Calu3 (cell line): ENCODE results near the gene GPR108. TPM values are rescaled to one million over a fixed set of nuclear protein-coding genes. Genes with fewer than 3 reads are reported as not detected.

Experiments
- BruUV-seq: library from RNA; stranded (reverse); fragments of 400-500 nt; replicated peaks from 2 replicates; lab custom pipeline; 2021; lab: Mats Ljungman, UMichigan
- CTCF ChIA-PET: fragments of 300-600 bp; sonication (Branson Sonifier 250); formaldehyde crosslinking; loops from one replicate; lab custom pipeline; 2022; ENCODE audit warnings: antibody characterized with exemption; lab: Charles Lee
- DNase-seq: peaks from one replicate; pipeline ENCODE4 v3.0.0; 2022
- H3K27ac Mint-ChIP-seq: one replicate; pipeline ENCODE4 v1.8.0; 2022; ENCODE audit warnings: mixed read lengths; ENCODE audit not compliant: unreplicated experiment
- H3K27me3 Mint-ChIP-seq: one replicate; pipeline ENCODE4 v1.8.0; 2022; ENCODE audit warnings: mixed read lengths; ENCODE audit not compliant: unreplicated experiment
- H3K36me3 Mint-ChIP-seq: one replicate; pipeline ENCODE4 v1.8.0; 2022; ENCODE audit warnings: mild to moderate bottlenecking, moderate library complexity, mixed read lengths; ENCODE audit not compliant: insufficient read depth, unreplicated experiment
- H3K4me1 Mint-ChIP-seq: one replicate; pipeline ENCODE4 v1.8.0; 2022; ENCODE audit warnings: mild to moderate bottlenecking, low read depth, mixed read lengths; ENCODE audit not compliant: unreplicated experiment
- H3K4me3 Mint-ChIP-seq: one replicate; pipeline ENCODE4 v1.8.0; 2022; ENCODE audit warnings: mild to moderate bottlenecking, low read depth, moderate library complexity, mixed read lengths; ENCODE audit not compliant: unreplicated experiment
- H3K9me3 Mint-ChIP-seq: one replicate; pipeline ENCODE4 v1.8.0; 2022; ENCODE audit warnings: low read depth, mixed read lengths; ENCODE audit not compliant: unreplicated experiment
- intact Hi-C: fragments of 100-400 bp; cut with micrococcal nuclease; formaldehyde crosslinking; loops from one replicate; pipeline ENCODE4 v1.10.0; 2022; ENCODE audit not compliant: unreplicated experiment
- total RNA-seq: library from RNA; stranded (reverse); gene quantifications from 2 replicates; pipeline ENCODE4 v1.2.3, GENCODE V29; 2022
- TF ChIP-seq, protein P1 (sequence below): fragments of 200-600 bp; IDR thresholded peaks from one replicate; pipeline ENCODE4 v1.8.0; 2022; ENCODE audit warnings: antibody characterized with exemption; ENCODE audit not compliant: unreplicated experiment

The GPR108 gene
- total RNA-seq, 1 experiment from 2014 or later, result 67.7 TPM

DNA sequence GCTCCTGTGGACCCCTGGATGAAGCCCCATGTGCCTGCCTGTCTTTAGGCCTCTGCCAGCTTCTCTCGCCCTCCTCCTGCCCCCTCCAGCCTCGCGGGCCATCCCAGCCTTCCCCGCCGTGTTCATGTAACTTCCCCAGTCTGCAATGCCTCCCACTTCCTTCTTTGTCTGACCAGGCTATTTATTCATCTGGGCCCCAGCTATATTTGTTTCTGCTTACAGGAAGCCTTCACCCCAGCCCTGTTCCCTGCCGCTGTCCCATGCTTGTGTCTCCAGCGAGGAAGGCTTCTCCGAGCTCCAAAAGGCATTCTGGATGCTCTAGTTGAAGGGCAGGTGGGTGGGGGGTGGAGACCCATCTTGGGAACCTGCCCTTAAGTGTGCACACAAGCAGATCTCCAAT, 9.0 kb downstream of the GPR108 start:
- intact Hi-C loops, result no loop called here
- Mint-ChIP-seq H3K27me3 (no peaks in the 10 kb centered on the region), H3K4me3 (no peak overlapping the region), H3K4me1 (peaks cover 27% of the 10 kb centered on the region), H3K27ac (no peak overlapping the region), H3K9me3 (no peaks in the 10 kb centered on the region), H3K36me3 (peaks cover 25% of the 10 kb centered on the region)
- no TSS peak for BruUV-seq
- no peak for DNase-seq
- CTCF ChIA-PET, result no interaction called here
- TF ChIP-seq, protein P1, sequence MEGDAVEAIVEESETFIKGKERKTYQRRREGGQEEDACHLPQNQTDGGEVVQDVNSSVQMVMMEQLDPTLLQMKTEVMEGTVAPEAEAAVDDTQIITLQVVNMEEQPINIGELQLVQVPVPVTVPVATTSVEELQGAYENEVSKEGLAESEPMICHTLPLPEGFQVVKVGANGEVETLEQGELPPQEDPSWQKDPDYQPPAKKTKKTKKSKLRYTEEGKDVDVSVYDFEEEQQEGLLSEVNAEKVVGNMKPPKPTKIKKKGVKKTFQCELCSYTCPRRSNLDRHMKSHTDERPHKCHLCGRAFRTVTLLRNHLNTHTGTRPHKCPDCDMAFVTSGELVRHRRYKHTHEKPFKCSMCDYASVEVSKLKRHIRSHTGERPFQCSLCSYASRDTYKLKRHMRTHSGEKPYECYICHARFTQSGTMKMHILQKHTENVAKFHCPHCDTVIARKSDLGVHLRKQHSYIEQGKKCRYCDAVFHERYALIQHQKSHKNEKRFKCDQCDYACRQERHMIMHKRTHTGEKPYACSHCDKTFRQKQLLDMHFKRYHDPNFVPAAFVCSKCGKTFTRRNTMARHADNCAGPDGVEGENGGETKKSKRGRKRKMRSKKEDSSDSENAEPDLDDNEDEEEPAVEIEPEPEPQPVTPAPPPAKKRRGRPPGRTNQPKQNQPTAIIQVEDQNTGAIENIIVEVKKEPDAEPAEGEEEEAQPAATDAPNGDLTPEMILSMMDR, result no peak

DNA sequence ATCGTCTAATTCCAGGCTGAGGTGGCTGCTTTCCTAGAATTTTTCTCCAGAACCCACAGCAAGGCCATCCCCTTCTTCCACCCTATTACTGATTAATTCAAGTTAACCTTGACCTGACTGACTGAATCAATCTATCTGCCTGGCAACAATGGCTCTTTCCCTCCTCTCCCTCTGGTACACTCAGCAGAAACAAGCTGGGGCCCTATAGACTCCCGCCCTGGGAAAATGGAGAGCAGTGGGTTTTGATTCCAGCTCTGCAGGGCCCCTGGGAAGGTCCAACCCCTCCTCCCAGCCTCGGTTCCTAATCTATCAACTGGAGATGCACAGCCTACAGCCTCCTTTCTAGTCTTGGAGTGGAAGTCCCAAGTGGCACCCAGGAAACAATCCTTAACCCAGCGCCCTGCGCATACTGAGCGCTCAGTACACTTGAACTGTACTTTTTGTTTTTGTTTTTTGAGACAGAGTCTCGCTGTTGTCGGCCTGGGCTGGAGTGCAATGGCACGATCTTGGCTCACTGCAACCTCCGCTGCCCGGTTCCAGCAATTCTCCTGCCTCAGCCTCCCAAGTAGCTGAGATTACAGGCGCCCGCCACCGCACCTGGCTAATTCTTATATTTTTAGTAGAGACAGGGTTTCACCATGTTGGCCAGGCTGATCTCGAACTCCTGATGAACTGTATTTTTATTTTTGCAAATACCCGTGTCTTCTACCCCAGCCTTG, 11.7 kb downstream of the GPR108 start:
- no TSS peak for BruUV-seq
- Mint-ChIP-seq H3K36me3 (peaks cover 14% of the 10 kb centered on the region), H3K27ac (no peak overlapping the region), H3K27me3 (no peaks in the 10 kb centered on the region), H3K9me3 (no peaks in the 10 kb centered on the region), H3K4me1 (peaks cover 49% of the 10 kb centered on the region), H3K4me3 (no peak overlapping the region)
- CTCF ChIA-PET, result no interaction called here
- no peak for DNase-seq
- TF ChIP-seq, protein P1, result no peak
- intact Hi-C loops, result no loop called here

DNA sequence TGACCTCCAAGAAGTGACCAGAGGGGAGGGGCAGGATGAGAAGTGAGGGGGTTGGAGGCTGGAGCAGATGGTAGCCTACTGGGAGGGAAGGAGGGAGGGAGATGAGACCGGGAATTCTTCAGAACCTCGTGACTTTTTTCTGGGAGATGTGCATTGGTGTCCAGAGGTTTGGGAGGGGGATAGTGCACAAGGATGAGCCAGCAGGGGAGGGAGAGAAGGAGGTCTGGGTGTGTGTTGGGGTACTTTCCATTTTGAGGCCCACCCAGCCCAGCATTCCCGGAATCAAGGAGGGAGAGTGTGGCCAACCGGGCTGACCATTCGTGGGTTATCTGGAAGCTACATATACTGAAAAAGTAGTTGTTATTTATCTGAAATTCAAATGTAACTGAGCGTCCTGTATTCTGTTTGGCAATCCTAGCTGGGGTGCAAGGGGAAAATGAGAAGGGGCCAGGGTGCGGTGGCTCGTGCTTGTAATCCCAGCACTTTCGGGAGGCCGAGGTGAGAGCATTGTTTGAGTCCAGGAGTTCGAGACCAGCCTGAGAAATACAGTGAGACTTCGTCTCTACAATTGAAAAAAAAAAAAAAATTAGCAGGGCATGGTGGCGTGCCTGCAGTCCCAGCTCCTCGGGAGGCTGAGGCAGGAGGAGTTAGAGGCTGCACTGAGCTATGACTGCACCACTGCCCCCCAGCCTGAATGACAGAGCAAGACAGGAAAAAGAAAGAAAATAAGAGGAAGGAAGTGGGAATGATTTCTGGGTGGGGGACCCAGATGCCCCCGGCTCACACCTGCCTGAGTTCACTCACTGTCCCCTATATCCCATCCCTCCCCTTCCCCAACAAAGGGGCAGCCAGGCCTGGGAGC, 12.5 kb downstream of the GPR108 start:
- Mint-ChIP-seq H3K4me3 (no peak overlapping the region), H3K9me3 (no peaks in the 10 kb centered on the region), H3K27me3 (no peaks in the 10 kb centered on the region), H3K36me3 (peaks cover 22% of the 10 kb centered on the region), H3K4me1 (peaks cover 57% of the 10 kb centered on the region), H3K27ac (no peak overlapping the region)
- TF ChIP-seq, protein P1, result no peak
- CTCF ChIA-PET, result interaction anchor here (0.6 kb wide), 2 partner anchors 20 to 73 kb away, joined by 4 to 5 read pairs; no protein-coding TSS in a partner anchor
- intact Hi-C loops, result no loop called here
- BruUV-seq, result no TSS peak
- no peak for DNase-seq

DNA sequence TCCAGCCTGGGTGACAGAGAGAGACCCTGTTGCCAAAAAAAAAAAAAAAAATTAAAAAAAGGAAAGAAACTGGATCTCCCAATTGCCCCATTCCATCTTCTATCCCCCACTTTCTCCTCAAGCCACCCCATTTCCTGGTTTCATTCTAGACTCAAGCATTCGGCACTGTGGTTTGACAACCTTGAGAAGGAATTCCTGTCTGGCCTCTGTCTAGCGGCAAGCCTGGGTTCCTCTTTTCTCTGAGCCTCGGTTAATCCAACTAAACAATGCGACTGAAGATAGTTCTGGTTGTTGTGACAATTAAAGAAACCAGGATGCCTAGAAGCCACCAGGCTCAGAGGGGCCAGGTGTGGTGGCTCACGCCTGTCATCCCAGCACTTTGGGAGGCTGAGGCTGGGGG, 13.6 kb downstream of the GPR108 start:
- Mint-ChIP-seq H3K4me3 (peak overlapping the region; percentile 50), H3K27me3 (no peaks in the 10 kb centered on the region), H3K27ac (peak overlapping the region; percentile 86), H3K36me3 (peaks cover 33% of the 10 kb centered on the region), H3K4me1 (peaks cover 64% of the 10 kb centered on the region), H3K9me3 (no peaks in the 10 kb centered on the region)
- CTCF ChIA-PET, result interaction anchor here (0.6 kb wide), 2 partner anchors 74 to 172 kb away, joined by 3 to 5 read pairs; no protein-coding TSS in a partner anchor
- no peak for DNase-seq
- BruUV-seq, result no TSS peak
- TF ChIP-seq, protein P1, result no peak
- intact Hi-C loops, result no loop called here
